Kidney epithelial cell (primary cell): ENCODE data around the gene SMARCD3. TPM values are rescaled to one million over a fixed set of nuclear protein-coding genes. Genes with fewer than 3 reads are reported as not detected.

ENCODE experiments used
- DNase-seq: peaks from one replicate; pipeline ENCODE4 v3.0.0-alpha.2; 2010; ENCODE audit warnings: low read depth
- H3K27me3 ChIP-seq: 2 replicates; pipeline ENCODE4 v1.6.0; 2011; ENCODE audit warnings: low read length; ENCODE audit not compliant: control insufficient read depth, insufficient read depth
- H3K36me3 ChIP-seq: 2 replicates; pipeline ENCODE4 v1.5.1; 2011; ENCODE audit warnings: low read length; ENCODE audit not compliant: control insufficient read depth, insufficient read depth
- H3K4me3 ChIP-seq: 2 replicates; pipeline ENCODE4 v1.5.1; 2011; ENCODE audit warnings: low read depth, mild to moderate bottlenecking, control low read depth, low read length
- CTCF ChIP-seq: IDR thresholded peaks from 2 replicates; pipeline ENCODE4 v1.5.1; 2011; ENCODE audit warnings: mild to moderate bottlenecking, moderate library complexity, low read length, control low read depth, inconsistent platforms; ENCODE audit not compliant: insufficient read depth, poor library complexity, severe bottlenecking
- total RNA-seq: library from RNA; depleted of rRNA; stranded (reverse); fragments of >200 nt; gene quantifications from 2 replicates; pipeline ENCODE4 v1.2.3, GENCODE V29; 2015

The SMARCD3 gene
- total RNA-seq, 1 donor from 2014 or later: 28.7 TPM

- DNase-seq: no peak
- TF ChIP-seq CTCF: no peak
- H3K36me3 ChIP-seq: peaks cover 1% of the 10 kb centered on the region
- H3K4me3 ChIP-seq: no peak overlapping the region
- peaks cover 5% of the 10 kb centered on the region for H3K27me3 ChIP-seq
These were observed 6.1 kb downstream of the SMARCD3 start for GRCh38 chr7:151242159-151243044.

GRCh38 chr7:151241755-151242096 lies 6.8 kb downstream of the SMARCD3 start:
- Histone ChIP-seq H3K36me3 (peaks cover 1% of the 10 kb centered on the region), H3K4me3 (no peak overlapping the region), H3K27me3 (peaks cover 5% of the 10 kb centered on the region)
- no peak for TF ChIP-seq CTCF
- DNase-seq: no peak

GRCh38 chr7:151240942-151241754 lies 7.3 kb downstream of the SMARCD3 start:
- H3K27me3 ChIP-seq: peaks cover 5% of the 10 kb centered on the region
- DNase-seq: no peak
- H3K36me3 ChIP-seq: peaks cover 1% of the 10 kb centered on the region
- no peak overlapping the region for H3K4me3 ChIP-seq
- no peak for TF ChIP-seq CTCF

- Histone ChIP-seq H3K27me3 (peaks cover 5% of the 10 kb centered on the region), H3K4me3 (no peak overlapping the region), H3K36me3 (peaks cover 1% of the 10 kb centered on the region)
- TF ChIP-seq CTCF: no peak
- DNase-seq: no peak
These were observed 8.0 kb downstream of the SMARCD3 start for GRCh38 chr7:151240536-151240935.

- Histone ChIP-seq H3K36me3 (peaks cover 2% of the 10 kb centered on the region), H3K27me3 (peaks cover 2% of the 10 kb centered on the region), H3K4me3 (no peak overlapping the region)
- no peak for TF ChIP-seq CTCF
- no peak for DNase-seq
These were observed 8.5 kb downstream of the SMARCD3 start for GRCh38 chr7:151239837-151240459.
